K562 (cell line): ENCODE data around the gene ABCG1. TPM values are rescaled to one million over a fixed set of nuclear protein-coding genes. Genes with fewer than 3 reads are reported as not detected.

Source experiments
- ATAC-seq: fragments of 200-7000 bp; cut with Tn5 transposase; 3 replicates; pipeline ENCODE4 v1.9.1; 2020; ENCODE audit warnings: moderate library complexity
- BruUV-seq: library from RNA; stranded (reverse); fragments of 400-500 nt; replicated peaks from 2 replicates; lab custom pipeline; 2021; lab: Mats Ljungman, UMichigan
- CTCF ChIA-PET: fragments of 300-600 bp; formaldehyde crosslinking; extraction: SDS; loops from one replicate; lab custom pipeline; 2021; ENCODE audit warnings: low intra/inter-chr PET ratio; lab: Yijun Ruan, JAX
- POLR2A ChIA-PET: fragments of 300-600, 350-650 bp; sonication (Branson Sonifier 250); formaldehyde crosslinking; extraction: SDS; loops from one replicate; lab custom pipeline; 2021; ENCODE audit warnings: antibody characterized with exemption, inconsistent platforms; lab: Yijun Ruan, JAX
- DNase-seq, 4 experiments: peaks; one replicate each; pipeline versions ENCODE4 v3.0.0 to v3.0.0-alpha.2; 2011 to 2018; ENCODE audit warnings: low spot score in 3 of 4, mixed read lengths in 3 of 4; ENCODE audit errors: extremely low read depth in 1 of 4
- FAIRE-seq: peaks from 2 replicates; lab custom pipeline; 2011; peaks lifted over from hg19 to GRCh38; lab: Jason Lieb, UNC
- H2AFZ ChIP-seq: 2 replicates; pipeline ENCODE4 v1.6.0; 2011; ENCODE audit warnings: low read depth, low read length, control low read depth, inconsistent platforms
- H3K27ac ChIP-seq: fragments of 200-600 bp; 3 replicates; pipeline ENCODE4 v1.8.0; 2011; ENCODE audit warnings: low read depth, mild to moderate bottlenecking, control low read depth, inconsistent platforms, low read length, moderate library complexity, mixed read lengths; ENCODE audit errors: extremely low read depth
- H3K27me3 ChIP-seq, 2 experiments: fragments of 300-600 bp in 1 of 2; 2 replicates in 1 of 2; 3 replicates in 1 of 2; pipeline versions ENCODE4 v1.6.0 to v1.8.0; 2011; ENCODE audit warnings: inconsistent platforms in 2 of 2, low read length in 2 of 2, mild to moderate bottlenecking in 1 of 2, mixed read lengths in 1 of 2, moderate library complexity in 1 of 2; ENCODE audit not compliant: control insufficient read depth in 2 of 2, insufficient read depth in 2 of 2
- H3K36me3 ChIP-seq: fragments of 300-600 bp; 3 replicates; pipeline ENCODE4 v1.8.0; 2011; ENCODE audit warnings: mild to moderate bottlenecking, low read length, inconsistent platforms; ENCODE audit not compliant: control insufficient read depth, insufficient read depth
- H3K4me1 ChIP-seq, 2 experiments: fragments of 200-600 bp in 1 of 2; replicated peaks in 1 of 2; 2 replicates in 1 of 2; 3 replicates in 1 of 2; pipeline versions ENCODE4 v1.5.1 to v1.8.0; 2011; ENCODE audit warnings: inconsistent platforms in 2 of 2, low read length in 2 of 2, mild to moderate bottlenecking in 1 of 2, mixed read lengths in 1 of 2, moderate library complexity in 1 of 2; ENCODE audit not compliant: control insufficient read depth in 2 of 2, insufficient read depth in 2 of 2
- H3K4me2 ChIP-seq: 2 replicates; pipeline ENCODE4 v1.6.1; 2011; ENCODE audit warnings: low read length, control low read depth, inconsistent platforms, mixed read lengths; ENCODE audit not compliant: insufficient read depth
- H3K4me3 ChIP-seq: fragments of 200-600 bp; sonication (generic), shearing (Covaris generic); 2 replicates; pipeline ENCODE4 v1.5.1; 2016; ENCODE audit warnings: control low read depth, inconsistent platforms
- H3K79me2 ChIP-seq: fragments of 200-600 bp; 3 replicates; pipeline ENCODE4 v1.8.0; 2011; ENCODE audit warnings: low read length, inconsistent platforms; ENCODE audit not compliant: control insufficient read depth, insufficient read depth
- H3K9ac ChIP-seq, 2 experiments: 2 replicates each; pipeline versions ENCODE4 v1.6.0 to v1.6.1; 2011; ENCODE audit warnings: low read depth in 2 of 2, low read length in 2 of 2, control low read depth in 1 of 2, inconsistent platforms in 1 of 2, mild to moderate bottlenecking in 1 of 2, mixed read lengths in 1 of 2; ENCODE audit not compliant: insufficient read depth in 1 of 2
- H3K9me1 ChIP-seq: one replicate; pipeline ENCODE4 v1.6.0; 2011; ENCODE audit warnings: inconsistent platforms, mild to moderate bottlenecking, low read length, moderate library complexity; ENCODE audit not compliant: control insufficient read depth, insufficient read depth
- H3K9me3 ChIP-seq: replicated peaks from 2 replicates; pipeline ENCODE4 v1.5.1; 2011; ENCODE audit warnings: low read depth, low read length, inconsistent platforms; ENCODE audit not compliant: control insufficient read depth, insufficient read depth
- H4K20me1 ChIP-seq: replicated peaks from 2 replicates; pipeline ENCODE4 v1.6.1; 2011; ENCODE audit warnings: low read length, inconsistent platforms, mixed read lengths; ENCODE audit not compliant: control insufficient read depth, insufficient read depth
- HDAC6 ChIP-seq: IDR thresholded peaks from 2 replicates; pipeline ENCODE4 v1.6.1; 2012; ENCODE audit warnings: low read depth, mild to moderate bottlenecking, control low read depth, inconsistent platforms, low read length, moderate library complexity
- KLF1 ChIP-seq: fragments of 450-650 bp; IDR thresholded peaks from 2 replicates; pipeline ENCODE4 v1.6.1; 2016; ENCODE audit warnings: missing genetic modification characterization, missing compliant biosample characterization
- MLLT1 ChIP-seq, 2 experiments: fragments of 450-650 bp; IDR thresholded peaks; 2 replicates each; pipeline ENCODE4 v1.6.1; 2016
- SOX6 ChIP-seq: fragments of 450-650 bp; IDR thresholded peaks from 2 replicates; pipeline ENCODE4 v1.6.1; 2014; ENCODE audit warnings: mild to moderate bottlenecking
- ZBTB17 ChIP-seq: fragments of 450-650 bp; formaldehyde crosslinking; IDR thresholded peaks from 2 replicates; pipeline ENCODE4 v1.4.0; 2020; ENCODE audit warnings: mild to moderate bottlenecking
- ZNF444 ChIP-seq: fragments of 250-450 bp; sonication (Bioruptor Pico); IDR thresholded peaks from 2 replicates; pipeline ENCODE4 v1.4.0; 2020; ENCODE audit warnings: mild to moderate bottlenecking, moderate library complexity
- WGBS: fragments of 100-300 bp; shearing (Covaris generic); methylation state at CpG from one replicate; pipeline ENCODE4 v1.1.6; 2016; ENCODE audit warnings: low coverage, mixed read lengths; ENCODE audit not compliant: insufficient coverage; ENCODE audit errors: missing lambda C conversion rate; 5-methylcytosine and 5-hydroxymethylcytosine counted together
- in situ Hi-C: fragments of 300-500 bp; cut with MboI; formaldehyde crosslinking; loops from 4 replicates; pipeline ENCODE4 v1.15.0; 2018; ENCODE audit warnings: inconsistent platforms, mixed read lengths
- intact Hi-C: fragments of 100-400 bp; cut with micrococcal nuclease; formaldehyde crosslinking; loops from 2 replicates; pipeline ENCODE4 v1.14.2; 2022
- polyA plus RNA-seq, 8 experiments: library from polyadenylated mRNA; depleted of rRNA in 4 of 8; stranded (reverse) in 5 of 8; unstranded in 3 of 8; fragments of >200 nt; fragmentation: Nextera tagmentation in 2 of 8; fragmentation: Illumina TruSeq in 1 of 8; extraction: Ambion mirVana in 2 of 8; extraction: Trizol in 1 of 8; gene quantifications; 2 replicates each; pipeline versions ENCODE4 v1.2.1 to v1.2.3, GENCODE V29; 2011 to 2014; ENCODE audit warnings: inconsistent platforms in 1 of 8, missing spikeins in 1 of 8
- total RNA-seq, 7 experiments: library from RNA; depleted of rRNA in 6 of 7; stranded (reverse); fragments of >200 nt in 6 of 7; fragmentation: Illumina TruSeq in 2 of 7; extraction: Trizol in 2 of 7; gene quantifications; 2 replicates each; pipeline versions ENCODE4 v1.2.1 to v1.2.3, GENCODE V29; 2011 to 2021; ENCODE audit warnings: low replicate concordance in 1 of 7

The ABCG1 gene
- total and polyA plus RNA-seq, 9 of the 15 experiments (the other 6 are each of a cell fraction or from before 2014, with no cell fraction given) = 0.04 to 0.09 TPM; not detected in 7

GRCh38 chr21:42189431-42189830, 29.5 kb upstream of the ABCG1 start:
- H3K27me3 ChIP-seq = peaks cover 25 to 42% of the 10 kb centered on the region in 2 experiments; a peak in 4 of 5 replicates
- 0% methylated on average over 1 of the region's 1 CpG for WGBS
- H3K4me3 ChIP-seq = no peak overlapping the region
- intact Hi-C loops = no loop called here
- H2AFZ ChIP-seq = no peak overlapping the region
- FAIRE-seq (no peak), DNase-seq (no peak), ATAC-seq (no peak)
- BruUV-seq = no TSS peak
- no peaks in the 10 kb centered on the region for H4K20me1 ChIP-seq
- H3K9ac ChIP-seq = no peak overlapping the region
- POLR2A ChIA-PET = interaction anchor here (0.6 kb wide), 2 partner anchors 28 to 425 kb away, joined by 3 read pairs; no protein-coding TSS in a partner anchor
- CTCF ChIA-PET = no interaction called here
- H3K27ac ChIP-seq = no peak overlapping the region
- no peak for TF ChIP-seq HDAC6
- H3K4me2 ChIP-seq = no peak overlapping the region
- no peaks in the 10 kb centered on the region for H3K79me2 ChIP-seq
- H3K9me1 ChIP-seq = no peaks in the 10 kb centered on the region
- no peaks in the 10 kb centered on the region for H3K36me3 ChIP-seq
- in situ Hi-C loops = no loop called here
- no peaks in the 10 kb centered on the region for H3K9me3 ChIP-seq
- no peaks in the 10 kb centered on the region for H3K4me1 ChIP-seq

DNA sequence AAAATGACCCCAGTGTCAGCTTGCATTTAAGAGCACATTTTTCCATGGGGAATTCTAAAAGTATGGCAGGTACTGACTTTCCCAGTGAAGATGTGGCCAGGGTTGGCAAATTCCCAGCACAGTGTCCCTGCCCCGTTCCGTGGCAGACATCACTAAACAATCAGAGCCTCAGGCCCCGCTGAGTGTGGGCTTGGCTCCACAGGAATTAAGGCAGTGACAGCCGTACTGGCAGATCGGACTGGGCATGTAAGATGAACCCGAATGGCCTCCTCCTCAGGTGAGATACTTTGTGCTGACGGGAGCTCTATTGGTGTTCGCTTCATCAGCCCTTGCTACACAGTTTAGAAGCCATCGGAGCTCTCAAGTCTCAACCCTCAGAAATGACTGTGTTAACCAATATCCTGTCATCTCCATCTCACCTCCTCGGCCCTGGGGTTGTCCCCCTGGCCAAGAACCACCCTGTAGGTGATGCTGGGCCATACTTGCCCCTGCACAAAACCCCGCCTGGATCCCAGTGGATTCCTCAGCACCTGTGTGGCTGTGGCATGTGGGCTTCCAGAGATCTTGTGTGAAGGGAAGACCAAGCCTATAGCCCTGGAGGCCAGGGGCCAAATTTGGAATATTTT, 29.0 kb upstream of the ABCG1 start:
- no TSS peak for BruUV-seq
- CTCF ChIA-PET = no interaction called here
- Histone ChIP-seq H3K9me1 (no peaks in the 10 kb centered on the region), H3K27me3 (peaks cover 25 to 47% of the 10 kb centered on the region in 2 experiments; a peak in 4 of 5 replicates), H3K4me2 (no peak overlapping the region), H3K4me1 (no peaks in the 10 kb centered on the region)
- POLR2A ChIA-PET = interaction anchor here (0.6 kb wide), 1 partner anchor 480 kb away, joined by 3 read pairs; no protein-coding TSS in a partner anchor
- ATAC-seq = no peak
- intact Hi-C loops = no loop called here
- TF ChIP-seq MLLT1 (IDR thresholded peaks at IDR 0.05) = peak in 1 of 2 experiments; percentile 45; a peak in 1 of 4 replicates
- no peak for TF ChIP-seq ZNF444 (CRISPR knock-in tag)
- no peak for TF ChIP-seq KLF1 (tag)
- no peak for TF ChIP-seq SOX6
- peak; percentile 95 for TF ChIP-seq ZBTB17 (CRISPR knock-in tag)
- TF ChIP-seq, all 486 proteins: peak for 2
- Histone ChIP-seq H3K9me3 (no peaks in the 10 kb centered on the region), H3K4me3 (no peak overlapping the region), H3K27ac (no peak overlapping the region), H3K9ac (no peak overlapping the region), H3K79me2 (no peaks in the 10 kb centered on the region), H4K20me1 (no peaks in the 10 kb centered on the region), H2AFZ (no peak overlapping the region), H3K36me3 (no peaks in the 10 kb centered on the region)
- FAIRE-seq (no peak), DNase-seq (no peak)
- WGBS = 2% methylated on average over 11 of the region's 11 CpGs
- in situ Hi-C loops = no loop called here
